NCI-H226 (cell line): ENCODE results near the gene KRTAP1-1.
A peak's percentile ranks its signal among the peaks of the same experiment; 100 is the strongest.
"Not testable (repeated sequence)": the region's sequence is repeated elsewhere in the genome, so short reads cannot be mapped to it uniquely, and the experiment has no call there.

Experiments
- DNase-seq: peaks from one replicate; pipeline ENCODE4 v3.0.0-alpha.2; 2015

The KRTAP1-1 gene

GRCh38 chr17:41009936-41010335 lies 31.3 kb downstream of the KRTAP1-1 start:
- DNase-seq: no peak

GRCh38 chr17:41009301-41009760 lies 31.9 kb downstream of the KRTAP1-1 start:
- DNase-seq: no peak

GRCh38 chr17:41008811-41009210 lies 32.4 kb downstream of the KRTAP1-1 start, which contains the start of gene KRTAP3-1:
TSS of gene KRTAP3-1 (minus strand) at chr17:41009128. CDS start at chr17:41009074, 54 bp downstream.
- no peak for DNase-seq

- no peak for DNase-seq
Observed at GRCh38 chr17:41004397-41004796, 36.9 kb downstream of the KRTAP1-1 start.

- DNase-seq: no peak
Observed at GRCh38 chr17:41003926-41004325, 37.3 kb downstream of the KRTAP1-1 start.

GRCh38 chr17:41002814-41003213 lies 38.4 kb downstream of the KRTAP1-1 start:
- peak; percentile 34 for DNase-seq

GRCh38 chr17:41001795-41002194 lies 39.5 kb downstream of the KRTAP1-1 start:
- no peak for DNase-seq

GRCh38 chr17:40999563-40999962 lies 41.7 kb downstream of the KRTAP1-1 start, which contains the start of gene KRTAP3-2:
TSS of gene KRTAP3-2 (minus strand) at chr17:40999906. CDS start at chr17:40999853, 53 bp downstream.
- not testable (repeated sequence) for DNase-seq

GRCh38 chr17:40997361-40997760 lies 43.9 kb downstream of the KRTAP1-1 start:
- DNase-seq: no peak

- DNase-seq: no peak
Observed at GRCh38 chr17:40996829-40997228, 44.4 kb downstream of the KRTAP1-1 start.

- DNase-seq: no peak
Observed at GRCh38 chr17:40995116-40995515, 46.1 kb downstream of the KRTAP1-1 start.

GRCh38 chr17:40993839-40994238 lies 47.4 kb downstream of the KRTAP1-1 start, which contains the start of gene KRTAP3-3:
TSS of gene KRTAP3-3 (minus strand) at chr17:40994164. CDS start at chr17:40994097, 67 bp downstream.
- no peak for DNase-seq

- no peak for DNase-seq
Observed at GRCh38 chr17:40993084-40993483, 48.2 kb downstream of the KRTAP1-1 start.

GRCh38 chr17:40992666-40993065 lies 48.6 kb downstream of the KRTAP1-1 start:
- no peak for DNase-seq
